SU-DHL-6 (cell line): ENCODE results near the gene STIP1.

ENCODE experiments used
- EZH2phosphoT487 ChIP-seq: fragments of 200-600 bp; sonication (generic), shearing (Covaris generic); conservative IDR thresholded peaks from 2 replicates; pipeline ENCODE4 v1.6.1; 2018; ENCODE audit warnings: mild to moderate bottlenecking, antibody characterized with exemption, low read length, moderate library complexity, mixed read lengths
- TF ChIP-seq, protein P1 (sequence below): fragments of 200-600 bp; sonication (generic); IDR thresholded peaks from one replicate; pipeline ENCODE4 v1.5.1; 2017; ENCODE audit warnings: antibody characterized with exemption, mild to moderate bottlenecking, low read length, moderate library complexity; ENCODE audit not compliant: insufficient read depth, poor library complexity, severe bottlenecking

DNA sequence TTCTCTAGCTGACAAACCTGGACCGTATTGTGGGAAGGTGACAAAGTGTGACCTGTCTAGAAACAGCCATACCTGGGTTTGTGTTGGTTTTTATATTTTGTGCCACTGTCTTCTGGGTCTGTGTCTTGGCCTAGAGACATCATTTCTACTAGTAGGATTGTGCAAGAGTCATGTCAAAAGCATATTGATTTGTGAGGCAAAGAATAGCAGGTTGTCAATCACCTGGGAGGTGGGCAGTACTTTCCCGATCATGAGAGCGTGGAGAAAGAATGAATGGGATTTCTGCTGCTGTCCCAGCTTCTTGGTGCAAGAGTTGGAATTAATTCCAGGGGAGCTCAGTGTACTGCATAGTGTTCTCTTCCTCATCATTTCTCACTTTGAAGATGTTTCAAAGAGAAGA lies 15.6 kb downstream of the STIP1 start:
- TF ChIP-seq, protein P1, sequence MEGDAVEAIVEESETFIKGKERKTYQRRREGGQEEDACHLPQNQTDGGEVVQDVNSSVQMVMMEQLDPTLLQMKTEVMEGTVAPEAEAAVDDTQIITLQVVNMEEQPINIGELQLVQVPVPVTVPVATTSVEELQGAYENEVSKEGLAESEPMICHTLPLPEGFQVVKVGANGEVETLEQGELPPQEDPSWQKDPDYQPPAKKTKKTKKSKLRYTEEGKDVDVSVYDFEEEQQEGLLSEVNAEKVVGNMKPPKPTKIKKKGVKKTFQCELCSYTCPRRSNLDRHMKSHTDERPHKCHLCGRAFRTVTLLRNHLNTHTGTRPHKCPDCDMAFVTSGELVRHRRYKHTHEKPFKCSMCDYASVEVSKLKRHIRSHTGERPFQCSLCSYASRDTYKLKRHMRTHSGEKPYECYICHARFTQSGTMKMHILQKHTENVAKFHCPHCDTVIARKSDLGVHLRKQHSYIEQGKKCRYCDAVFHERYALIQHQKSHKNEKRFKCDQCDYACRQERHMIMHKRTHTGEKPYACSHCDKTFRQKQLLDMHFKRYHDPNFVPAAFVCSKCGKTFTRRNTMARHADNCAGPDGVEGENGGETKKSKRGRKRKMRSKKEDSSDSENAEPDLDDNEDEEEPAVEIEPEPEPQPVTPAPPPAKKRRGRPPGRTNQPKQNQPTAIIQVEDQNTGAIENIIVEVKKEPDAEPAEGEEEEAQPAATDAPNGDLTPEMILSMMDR, result no peak
- no peak for TF ChIP-seq EZH2phosphoT487
